WI38 (cell line): ENCODE data around the gene PRDX1.

ENCODE experiments used
- H3K4me3 ChIP-seq: 2 replicates; pipeline ENCODE4 v1.5.1; 2011; ENCODE audit warnings: low read depth, mild to moderate bottlenecking, control low read depth, low read length
- CTCF ChIP-seq: IDR thresholded peaks from 2 replicates; pipeline ENCODE4 v1.5.1; 2012; ENCODE audit warnings: low read depth, mild to moderate bottlenecking, control low read depth, low read length

PRDX1 gene

GRCh38 chr1:45545553-45546310 lies 24.0 kb upstream of the PRDX1 start:
- no peak overlapping the region for H3K4me3 ChIP-seq
- no peak for TF ChIP-seq CTCF

GRCh38 chr1:45545019-45545493 lies 23.4 kb upstream of the PRDX1 start:
- TF ChIP-seq CTCF, result no peak
- H3K4me3 ChIP-seq, result no peak overlapping the region

- H3K4me3 ChIP-seq, result no peak overlapping the region
- no peak for TF ChIP-seq CTCF
These were observed 22.8 kb upstream of the PRDX1 start for GRCh38 chr1:45544530-45544929.

- TF ChIP-seq CTCF, result no peak
- H3K4me3 ChIP-seq, result no peak overlapping the region
These were observed 22.1 kb upstream of the PRDX1 start for GRCh38 chr1:45543581-45544417.

- no peak for TF ChIP-seq CTCF
- no peak overlapping the region for H3K4me3 ChIP-seq
These were observed 20.9 kb upstream of the PRDX1 start for GRCh38 chr1:45542591-45542990.

- TF ChIP-seq CTCF, result no peak
- H3K4me3 ChIP-seq, result no peak overlapping the region
These were observed 19.5 kb upstream of the PRDX1 start for GRCh38 chr1:45541193-45541592.

GRCh38 chr1:45536886-45537285 lies 15.2 kb upstream of the PRDX1 start:
- H3K4me3 ChIP-seq, result no peak overlapping the region
- no peak for TF ChIP-seq CTCF
